ENCODE data around the gene RPL7A. TPM values are rescaled to one million over a fixed set of nuclear protein-coding genes. Genes with fewer than 3 reads are reported as not detected.

RPL7A gene
- total and polyA plus RNA-seq, 4 donors = 796 to 2,086 (median 1,475) TPM

DNA sequence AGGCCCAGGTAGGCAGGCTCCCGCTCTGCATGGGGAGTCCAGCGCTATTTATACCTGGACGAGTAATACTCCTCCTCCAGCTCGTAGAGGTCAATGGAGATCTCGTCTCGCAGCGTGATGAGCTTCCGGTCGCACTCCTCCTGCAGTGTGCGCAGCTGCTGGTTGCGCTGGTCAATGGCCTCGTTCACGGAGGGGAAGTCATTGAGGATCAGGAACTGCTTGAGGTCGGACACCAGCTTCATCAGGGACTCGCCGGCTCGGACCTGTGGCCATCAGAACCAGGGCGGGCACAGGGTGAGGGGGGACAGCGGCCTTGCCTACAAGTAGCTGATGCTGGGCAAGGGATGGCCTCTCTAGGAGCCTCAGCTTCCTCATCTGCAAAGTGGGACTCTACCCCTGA lies 3.9 kb upstream of the RPL7A start:
- 97% methylated on average over 17 of the region's 19 CpGs for WGBS (ENCODE audit: insufficient coverage)
- Histone ChIP-seq H3K27ac (ENCODE audit: low read depth, low read length) (no peak overlapping the region), H3K9me3 (ENCODE audit: control insufficient read depth, insufficient read depth, low read length) (no peaks in the 10 kb centered on the region), H3K27me3 (ENCODE audit: control insufficient read depth, insufficient read depth, low read length) (no peaks in the 10 kb centered on the region), H3K4me3 (ENCODE audit: low read depth, low read length) (no peak overlapping the region), H3K36me3 (ENCODE audit: control insufficient read depth, insufficient read depth, low read length) (peaks cover 79% of the 10 kb centered on the region), H3K4me1 (ENCODE audit: control insufficient read depth, insufficient read depth, low read length) (peaks cover 23% of the 10 kb centered on the region)
- DNase-seq (ENCODE audit: low read depth in 4 of 6, low spot score in 6 of 6) = no peak

- Histone ChIP-seq H3K9me3 (ENCODE audit: control insufficient read depth, insufficient read depth, low read length) (no peaks in the 10 kb centered on the region), H3K27me3 (ENCODE audit: control insufficient read depth, insufficient read depth, low read length) (no peaks in the 10 kb centered on the region), H3K4me1 (ENCODE audit: control insufficient read depth, insufficient read depth, low read length) (peaks cover 27% of the 10 kb centered on the region), H3K36me3 (ENCODE audit: control insufficient read depth, insufficient read depth, low read length) (peaks cover 76% of the 10 kb centered on the region), H3K4me3 (ENCODE audit: low read depth, low read length) (no peak overlapping the region), H3K27ac (ENCODE audit: low read depth, low read length) (no peak overlapping the region)
- DNase-seq (ENCODE audit: low read depth in 4 of 6, low spot score in 6 of 6) = no peak
- WGBS (ENCODE audit: insufficient coverage) = over 99% methylated on average over 12 of the region's 12 CpGs
These were observed 3.0 kb upstream of the RPL7A start for GRCh38 chr9:133344979-133345378.

DNA sequence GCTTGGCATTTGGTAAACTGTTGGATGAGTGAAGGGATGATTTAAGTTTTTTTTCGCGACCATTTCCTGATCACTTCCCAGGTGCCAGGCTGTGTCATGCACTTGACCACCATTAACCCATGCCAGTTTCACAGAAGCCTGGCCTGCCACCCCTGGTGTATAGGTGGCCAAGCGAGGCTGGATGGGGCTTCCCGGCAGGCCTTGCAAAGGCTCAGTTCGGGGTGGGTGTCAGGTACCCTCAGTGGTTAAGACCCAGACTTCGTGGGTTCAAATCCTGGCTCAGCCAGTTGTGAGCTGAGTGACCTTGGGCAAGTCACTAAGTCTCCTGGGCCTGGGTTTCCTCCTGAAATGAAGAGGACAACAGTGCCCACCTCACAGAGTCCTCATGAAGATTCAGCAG lies 2.4 kb upstream of the RPL7A start:
- Histone ChIP-seq H3K4me1 (ENCODE audit: control insufficient read depth, insufficient read depth, low read length) (peaks cover 27% of the 10 kb centered on the region), H3K9me3 (ENCODE audit: control insufficient read depth, insufficient read depth, low read length) (no peaks in the 10 kb centered on the region), H3K4me3 (ENCODE audit: low read depth, low read length) (no peak overlapping the region), H3K27ac (ENCODE audit: low read depth, low read length) (no peak overlapping the region), H3K27me3 (ENCODE audit: control insufficient read depth, insufficient read depth, low read length) (no peaks in the 10 kb centered on the region), H3K36me3 (ENCODE audit: control insufficient read depth, insufficient read depth, low read length) (peaks cover 76% of the 10 kb centered on the region)
- WGBS (ENCODE audit: insufficient coverage) = 92% methylated on average over 6 of the region's 6 CpGs
- DNase-seq (ENCODE audit: low read depth in 4 of 6, low spot score in 6 of 6) = no peak

- DNase-seq (ENCODE audit: low read depth in 4 of 6, low spot score in 6 of 6) = no peak
- WGBS (ENCODE audit: insufficient coverage) = 71% methylated on average over 15 of the region's 15 CpGs
- peaks cover 75% of the 10 kb centered on the region for H3K36me3 ChIP-seq (ENCODE audit: control insufficient read depth, insufficient read depth, low read length)
- H3K9me3 ChIP-seq (ENCODE audit: control insufficient read depth, insufficient read depth, low read length) = no peaks in the 10 kb centered on the region
- H3K27ac ChIP-seq (ENCODE audit: low read depth, low read length) = no peak overlapping the region
- no peaks in the 10 kb centered on the region for H3K27me3 ChIP-seq (ENCODE audit: control insufficient read depth, insufficient read depth, low read length)
- H3K4me3 ChIP-seq (ENCODE audit: low read depth, low read length) = peak overlapping the region; percentile 99
- peaks cover 27% of the 10 kb centered on the region for H3K4me1 ChIP-seq (ENCODE audit: control insufficient read depth, insufficient read depth, low read length)
These were observed 1.8 kb upstream of the RPL7A start for GRCh38 chr9:133346021-133346785.

DNA sequence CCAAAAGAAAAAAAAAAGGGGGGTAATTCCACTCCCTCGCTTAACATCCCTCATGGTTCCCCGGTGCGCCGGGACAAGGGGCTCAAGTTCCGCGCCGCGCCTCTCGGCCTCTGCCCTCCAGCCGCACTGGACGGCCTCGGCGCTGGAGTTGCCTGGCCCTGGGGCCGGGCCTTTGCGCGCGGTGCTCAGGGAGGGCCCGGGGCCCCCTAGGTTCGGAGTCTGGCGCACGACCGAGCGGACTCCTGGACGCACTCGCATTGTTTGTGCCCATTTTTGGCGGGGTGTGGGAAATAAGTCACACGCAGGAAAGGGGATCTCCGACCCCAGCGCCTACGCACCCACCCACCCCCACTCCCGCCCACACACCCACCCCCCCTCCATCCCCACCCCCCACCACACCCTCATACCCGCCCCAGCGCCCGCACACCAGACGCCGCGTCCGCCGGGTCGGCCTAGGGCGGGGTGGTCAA lies 468 bp upstream of the RPL7A start:
- Histone ChIP-seq H3K36me3 (ENCODE audit: control insufficient read depth, insufficient read depth, low read length) (peaks cover 73% of the 10 kb centered on the region), H3K4me1 (ENCODE audit: control insufficient read depth, insufficient read depth, low read length) (peaks cover 27% of the 10 kb centered on the region), H3K4me3 (ENCODE audit: low read depth, low read length) (peak overlapping the region; percentile 99), H3K27me3 (ENCODE audit: control insufficient read depth, insufficient read depth, low read length) (no peaks in the 10 kb centered on the region), H3K9me3 (ENCODE audit: control insufficient read depth, insufficient read depth, low read length) (no peaks in the 10 kb centered on the region), H3K27ac (ENCODE audit: low read depth, low read length) (peak overlapping the region; percentile 93)
- WGBS (ENCODE audit: insufficient coverage) = under 1% methylated on average over 24 of the region's 41 CpGs
- DNase-seq (ENCODE audit: low read depth in 4 of 6, low spot score in 6 of 6) = no peak

DNA sequence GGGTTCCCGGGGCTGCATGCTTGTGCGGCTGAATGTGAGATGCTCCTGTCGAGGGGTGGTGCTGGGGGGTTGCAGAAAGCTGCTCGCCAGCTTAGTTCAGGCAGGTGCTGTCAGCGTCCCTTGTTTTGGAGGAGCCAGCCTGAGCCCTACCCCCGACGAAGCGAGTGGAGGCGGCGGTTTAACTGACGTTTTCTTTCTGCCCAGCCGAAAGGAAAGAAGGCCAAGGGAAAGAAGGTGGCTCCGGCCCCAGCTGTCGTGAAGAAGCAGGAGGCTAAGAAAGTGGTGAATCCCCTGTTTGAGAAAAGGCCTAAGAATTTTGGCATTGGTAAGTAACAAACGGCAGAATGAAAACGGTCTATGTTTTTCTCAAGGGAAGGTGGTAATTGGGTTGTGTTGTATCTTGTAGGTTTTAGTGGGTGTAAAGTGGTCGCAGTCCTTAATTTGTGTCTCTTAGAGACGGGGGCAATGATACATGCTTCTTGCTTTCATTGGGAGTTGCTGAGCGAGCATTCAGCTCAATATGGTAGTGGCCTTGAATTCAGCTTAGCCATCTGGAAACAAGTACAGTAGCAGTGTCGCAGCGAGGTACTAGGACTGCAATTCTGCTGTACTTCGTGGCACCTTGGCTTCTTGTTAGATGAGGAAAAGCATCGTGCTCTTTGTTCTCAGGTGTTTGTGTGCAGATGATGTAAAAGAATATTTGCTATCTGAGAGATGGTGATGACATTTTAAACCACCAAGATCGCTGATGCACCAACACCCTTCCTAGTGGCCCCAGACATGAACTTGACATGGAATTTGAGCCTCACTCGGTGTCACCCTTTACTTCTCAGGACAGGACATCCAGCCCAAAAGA lies 928 bp downstream of the RPL7A start:
- no peak for DNase-seq (ENCODE audit: low read depth in 4 of 6, low spot score in 6 of 6)
- H3K4me1 ChIP-seq (ENCODE audit: control insufficient read depth, insufficient read depth, low read length) = peaks cover 27% of the 10 kb centered on the region
- peak overlapping the region; percentile 99 for H3K4me3 ChIP-seq (ENCODE audit: low read depth, low read length)
- H3K36me3 ChIP-seq (ENCODE audit: control insufficient read depth, insufficient read depth, low read length) = peaks cover 71% of the 10 kb centered on the region
- H3K27me3 ChIP-seq (ENCODE audit: control insufficient read depth, insufficient read depth, low read length) = no peaks in the 10 kb centered on the region
- H3K9me3 ChIP-seq (ENCODE audit: control insufficient read depth, insufficient read depth, low read length) = no peaks in the 10 kb centered on the region
- WGBS (ENCODE audit: insufficient coverage) = 15% methylated on average over 23 of the region's 25 CpGs
- peak overlapping the region; percentile 93 for H3K27ac ChIP-seq (ENCODE audit: low read depth, low read length)

DNA sequence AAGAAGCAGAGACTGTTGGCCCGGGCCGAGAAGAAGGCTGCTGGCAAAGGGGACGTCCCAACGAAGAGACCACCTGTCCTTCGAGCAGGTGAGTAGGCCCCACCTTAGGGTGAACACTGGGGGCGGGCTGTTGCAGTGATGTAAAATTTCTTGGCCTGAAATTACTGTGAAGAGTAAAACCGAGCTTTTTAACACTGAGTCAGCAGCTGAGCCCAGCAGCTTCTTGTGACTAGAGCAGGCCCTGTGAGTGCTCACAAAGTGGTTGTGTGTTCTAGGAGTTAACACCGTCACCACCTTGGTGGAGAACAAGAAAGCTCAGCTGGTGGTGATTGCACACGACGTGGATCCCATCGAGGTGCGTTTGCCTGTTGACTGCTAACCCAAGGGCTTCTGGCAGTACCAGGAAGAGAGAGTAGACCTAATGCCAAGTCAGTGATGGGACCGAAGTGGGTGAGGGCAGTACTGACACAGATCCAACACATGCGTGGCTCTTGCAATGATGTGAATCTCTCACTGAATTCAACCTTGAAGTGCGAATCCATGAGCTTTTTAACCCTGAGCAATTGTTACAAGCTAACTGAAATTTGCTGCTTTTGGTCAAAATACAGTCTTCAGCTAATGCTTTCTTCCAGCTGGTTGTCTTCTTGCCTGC lies 2.1 kb downstream of the RPL7A start:
- Histone ChIP-seq H3K27me3 (ENCODE audit: control insufficient read depth, insufficient read depth, low read length) (no peaks in the 10 kb centered on the region), H3K36me3 (ENCODE audit: control insufficient read depth, insufficient read depth, low read length) (peaks cover 67% of the 10 kb centered on the region), H3K9me3 (ENCODE audit: control insufficient read depth, insufficient read depth, low read length) (no peaks in the 10 kb centered on the region), H3K27ac (ENCODE audit: low read depth, low read length) (no peak overlapping the region), H3K4me3 (ENCODE audit: low read depth, low read length) (no peak overlapping the region), H3K4me1 (ENCODE audit: control insufficient read depth, insufficient read depth, low read length) (peaks cover 31% of the 10 kb centered on the region)
- WGBS (ENCODE audit: insufficient coverage) = 92% methylated on average over 15 of the region's 15 CpGs
- no peak for DNase-seq (ENCODE audit: low read depth in 4 of 6, low spot score in 6 of 6)

DNA sequence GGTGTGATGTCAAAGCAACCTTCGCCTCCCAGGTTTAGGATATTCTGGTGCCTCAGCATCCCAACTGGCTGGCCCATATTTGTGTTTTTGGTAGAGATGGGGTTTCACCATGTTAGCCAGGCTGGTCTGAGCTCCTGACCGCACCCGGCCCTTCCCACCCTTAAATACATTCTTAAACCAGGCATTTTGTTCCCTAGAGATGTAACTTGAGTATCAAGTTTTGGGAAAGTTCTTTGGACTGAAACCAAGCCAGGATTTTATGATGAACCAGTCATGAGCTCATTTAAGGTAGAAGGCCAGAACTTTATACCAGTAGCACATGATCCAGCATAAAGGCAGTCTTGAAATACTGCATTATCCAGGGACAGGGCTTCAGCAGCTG lies 3.5 kb downstream of the RPL7A start:
- no peaks in the 10 kb centered on the region for H3K9me3 ChIP-seq (ENCODE audit: control insufficient read depth, insufficient read depth, low read length)
- no CpG with 5 or more reads among the region's 3 CpGs for WGBS (ENCODE audit: insufficient coverage)
- peaks cover 33% of the 10 kb centered on the region for H3K4me1 ChIP-seq (ENCODE audit: control insufficient read depth, insufficient read depth, low read length)
- no peaks in the 10 kb centered on the region for H3K27me3 ChIP-seq (ENCODE audit: control insufficient read depth, insufficient read depth, low read length)
- H3K4me3 ChIP-seq (ENCODE audit: low read depth, low read length) = no peak overlapping the region
- no peak for DNase-seq (ENCODE audit: low read depth in 4 of 6, low spot score in 6 of 6)
- peaks cover 52% of the 10 kb centered on the region for H3K36me3 ChIP-seq (ENCODE audit: control insufficient read depth, insufficient read depth, low read length)
- no peak overlapping the region for H3K27ac ChIP-seq (ENCODE audit: low read depth, low read length)

DNA sequence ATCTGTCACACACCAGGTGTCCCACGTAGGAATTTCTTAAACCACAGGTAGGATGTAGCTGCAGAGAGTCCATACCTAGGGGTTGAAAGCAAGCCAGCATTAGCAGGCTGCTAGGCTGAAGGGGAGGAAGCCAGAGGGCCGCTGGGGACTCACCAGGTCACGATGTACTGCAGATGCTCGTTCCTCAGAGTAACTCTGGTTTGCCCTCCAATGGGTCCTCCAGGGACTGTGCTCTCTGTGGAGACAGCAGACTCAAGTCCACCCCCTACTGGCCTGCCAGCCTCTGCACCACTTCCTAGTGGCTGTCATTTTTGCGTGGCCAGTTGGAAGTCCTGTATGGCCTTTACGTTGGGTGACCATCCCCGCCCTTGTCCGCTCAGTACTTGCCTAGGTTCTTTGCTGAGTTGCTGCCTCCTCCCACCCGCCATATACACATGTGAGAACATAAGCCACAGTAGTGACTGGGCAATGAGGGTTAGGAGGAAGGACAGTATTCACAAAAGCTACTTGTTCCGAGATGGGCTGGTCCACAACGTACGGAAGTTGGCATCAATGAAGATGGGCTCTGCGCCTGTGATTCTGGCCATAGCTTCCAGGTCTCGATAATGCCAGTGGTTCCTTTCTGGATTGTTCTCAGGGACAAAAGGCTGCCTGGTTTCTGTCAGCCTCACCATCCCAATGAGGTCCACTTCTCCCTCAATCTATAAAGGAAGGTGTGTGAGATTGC lies 4.1 kb downstream of the RPL7A start:
- no peaks in the 10 kb centered on the region for H3K9me3 ChIP-seq (ENCODE audit: control insufficient read depth, insufficient read depth, low read length)
- WGBS (ENCODE audit: insufficient coverage) = 77% methylated on average over 13 of the region's 14 CpGs
- H3K27ac ChIP-seq (ENCODE audit: low read depth, low read length) = no peak overlapping the region
- no peak overlapping the region for H3K4me3 ChIP-seq (ENCODE audit: low read depth, low read length)
- no peak for DNase-seq (ENCODE audit: low read depth in 4 of 6, low spot score in 6 of 6)
- H3K27me3 ChIP-seq (ENCODE audit: control insufficient read depth, insufficient read depth, low read length) = no peaks in the 10 kb centered on the region
- H3K36me3 ChIP-seq (ENCODE audit: control insufficient read depth, insufficient read depth, low read length) = peaks cover 50% of the 10 kb centered on the region
- H3K4me1 ChIP-seq (ENCODE audit: control insufficient read depth, insufficient read depth, low read length) = peaks cover 32% of the 10 kb centered on the region

Data from spinal cord (tissue), 10 donors.